BJ (cell line): ENCODE data around the gene CCDC88C. TPM values are rescaled to one million over a fixed set of nuclear protein-coding genes. Genes with fewer than 3 reads are reported as not detected.
"Not testable (repeated sequence)": the region's sequence is repeated elsewhere in the genome, so short reads cannot be mapped to it uniquely, and the experiment has no call there.

Experiments used
- CTCF ChIA-PET: fragments of 350-600 bp; formaldehyde crosslinking; extraction: SDS; loops from one replicate; lab custom pipeline; 2021; ENCODE audit warnings: antibody characterized with exemption, inconsistent platforms; lab: Yijun Ruan, JAX
- POLR2A ChIA-PET: fragments of 300-600 bp; sonication (Branson Sonifier 250); formaldehyde crosslinking; extraction: SDS; loops from one replicate; lab custom pipeline; 2021; ENCODE audit warnings: antibody characterized with exemption; lab: Charles Lee
- DNase-seq: peaks from one replicate; pipeline ENCODE4 v3.0.0-alpha.2; 2011; ENCODE audit warnings: low read depth
- H3K27me3 ChIP-seq: 2 replicates; pipeline ENCODE4 v1.6.0; 2011; ENCODE audit warnings: low read length; ENCODE audit not compliant: control insufficient read depth, insufficient read depth
- H3K36me3 ChIP-seq: 2 replicates; pipeline ENCODE4 v1.5.1; 2011; ENCODE audit warnings: low read length; ENCODE audit not compliant: control insufficient read depth, insufficient read depth
- H3K4me3 ChIP-seq: 2 replicates; pipeline ENCODE4 v1.5.1; 2011; ENCODE audit warnings: low read depth, mild to moderate bottlenecking, control low read depth, low read length
- polyA plus RNA-seq: library from polyadenylated mRNA; depleted of rRNA; stranded (reverse); fragments of >200 nt; gene quantifications from 2 replicates; pipeline ENCODE4 v1.2.3, GENCODE V29; 2011
- TF ChIP-seq, protein P1 (sequence below): IDR thresholded peaks from 2 replicates; pipeline ENCODE4 v1.5.1; 2011; ENCODE audit warnings: low read depth, mild to moderate bottlenecking, control low read depth, inconsistent platforms, low read length, moderate library complexity; ENCODE audit not compliant: insufficient read depth

Gene CCDC88C
- polyA plus RNA-seq, 1 experiment, result not detected

DNA sequence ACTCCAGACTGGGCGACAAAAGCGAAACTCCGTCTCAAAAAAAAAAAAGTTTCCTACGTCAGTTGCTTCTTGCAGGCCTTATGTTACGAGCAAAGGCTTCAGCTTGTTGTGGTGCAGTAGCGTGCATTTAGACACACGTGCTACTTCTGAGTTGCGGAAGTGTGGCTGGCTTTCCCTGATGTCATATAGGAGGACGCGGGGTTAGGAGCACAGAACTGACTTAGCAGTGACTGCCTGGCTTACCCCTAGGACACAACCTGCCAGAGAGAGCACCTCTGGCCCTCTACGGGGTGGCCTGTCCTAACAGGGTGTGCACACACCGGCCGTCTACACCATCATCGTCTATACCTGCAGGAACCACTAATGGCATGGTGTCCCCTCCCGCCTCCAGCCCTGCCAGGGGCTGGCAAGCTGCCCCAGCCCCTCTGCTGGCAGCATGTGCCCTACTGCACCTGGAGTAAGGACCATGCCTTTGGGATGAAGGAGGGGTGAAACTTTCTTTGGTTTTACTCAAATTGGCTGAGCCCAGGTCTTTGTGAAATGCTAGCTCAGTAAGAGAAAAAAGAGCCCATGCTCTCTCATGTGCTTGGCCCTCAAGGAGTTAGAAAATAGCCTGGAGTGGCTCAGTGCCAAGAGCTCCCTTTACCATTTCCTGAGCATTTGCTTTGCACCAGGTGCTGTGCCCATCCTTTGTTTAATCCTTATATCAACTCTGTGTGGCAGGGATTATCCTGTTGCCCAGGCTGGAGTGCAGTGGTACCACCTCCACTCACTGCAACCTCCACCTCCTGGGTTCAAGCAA, 171.4 kb downstream of the CCDC88C start:
- DNase-seq, result no peak
- no peaks in the 10 kb centered on the region for H3K36me3 ChIP-seq
- TF ChIP-seq, protein P1, sequence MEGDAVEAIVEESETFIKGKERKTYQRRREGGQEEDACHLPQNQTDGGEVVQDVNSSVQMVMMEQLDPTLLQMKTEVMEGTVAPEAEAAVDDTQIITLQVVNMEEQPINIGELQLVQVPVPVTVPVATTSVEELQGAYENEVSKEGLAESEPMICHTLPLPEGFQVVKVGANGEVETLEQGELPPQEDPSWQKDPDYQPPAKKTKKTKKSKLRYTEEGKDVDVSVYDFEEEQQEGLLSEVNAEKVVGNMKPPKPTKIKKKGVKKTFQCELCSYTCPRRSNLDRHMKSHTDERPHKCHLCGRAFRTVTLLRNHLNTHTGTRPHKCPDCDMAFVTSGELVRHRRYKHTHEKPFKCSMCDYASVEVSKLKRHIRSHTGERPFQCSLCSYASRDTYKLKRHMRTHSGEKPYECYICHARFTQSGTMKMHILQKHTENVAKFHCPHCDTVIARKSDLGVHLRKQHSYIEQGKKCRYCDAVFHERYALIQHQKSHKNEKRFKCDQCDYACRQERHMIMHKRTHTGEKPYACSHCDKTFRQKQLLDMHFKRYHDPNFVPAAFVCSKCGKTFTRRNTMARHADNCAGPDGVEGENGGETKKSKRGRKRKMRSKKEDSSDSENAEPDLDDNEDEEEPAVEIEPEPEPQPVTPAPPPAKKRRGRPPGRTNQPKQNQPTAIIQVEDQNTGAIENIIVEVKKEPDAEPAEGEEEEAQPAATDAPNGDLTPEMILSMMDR, result no peak
- POLR2A ChIA-PET, result no interaction called here
- no peak overlapping the region for H3K4me3 ChIP-seq
- CTCF ChIA-PET, result interaction anchor here (0.6 kb wide), 1 partner anchor 211 kb away, joined by 3 read pairs; no protein-coding TSS in a partner anchor
- no peaks in the 10 kb centered on the region for H3K27me3 ChIP-seq

DNA sequence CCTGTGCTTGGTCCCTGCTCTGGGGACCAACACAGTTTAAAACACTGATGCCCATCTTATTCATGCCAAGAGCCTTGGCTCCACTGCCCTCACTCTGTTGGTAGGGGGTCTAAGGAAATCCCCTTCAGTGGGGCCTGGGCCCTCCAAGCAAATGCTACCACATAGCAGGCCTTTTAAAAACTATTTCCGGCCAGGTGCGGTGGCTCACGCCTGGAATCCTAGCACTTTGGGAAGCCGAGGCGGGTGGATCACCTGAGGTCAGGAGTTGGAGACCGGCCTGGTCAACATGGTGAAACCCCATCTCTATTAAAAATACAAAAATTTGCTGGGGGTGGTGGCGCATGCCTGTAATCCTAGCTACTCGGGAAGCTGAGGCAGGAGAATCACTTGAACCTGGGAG, 172.0 kb downstream of the CCDC88C start:
- DNase-seq, CTCF ChIA-PET, H3K27me3 ChIP-seq, H3K4me3 ChIP-seq, H3K36me3 ChIP-seq, POLR2A ChIA-PET: not testable (repeated sequence)

DNA sequence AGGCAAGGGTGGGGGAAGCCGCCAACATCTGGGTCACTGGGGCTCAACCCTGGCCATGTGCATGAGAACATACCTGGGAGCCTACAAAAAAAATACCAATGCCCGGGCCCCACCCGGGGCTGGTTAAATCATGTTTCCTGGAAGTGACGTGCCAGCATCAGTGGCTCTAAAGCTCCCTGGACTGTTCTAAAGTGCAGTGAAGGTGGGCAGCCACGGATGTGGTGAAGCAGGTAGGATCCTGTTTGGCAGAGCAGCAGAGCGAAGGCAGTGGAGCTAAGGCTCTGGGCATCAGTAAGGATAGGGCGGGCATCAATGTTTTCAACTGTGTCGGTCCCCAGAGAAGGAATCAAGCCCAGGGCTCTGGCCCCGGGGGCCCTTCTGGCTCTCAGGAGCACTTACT, 172.6 kb downstream of the CCDC88C start:
- CTCF ChIA-PET, result interaction anchor here (0.7 kb wide), 1 partner anchor 72 kb away, joined by 4 read pairs; no protein-coding TSS in a partner anchor
- TF ChIP-seq, protein P1, result no peak
- H3K27me3 ChIP-seq, result no peaks in the 10 kb centered on the region
- POLR2A ChIA-PET, result no interaction called here
- H3K36me3 ChIP-seq, result no peaks in the 10 kb centered on the region
- no peak overlapping the region for H3K4me3 ChIP-seq
- no peak for DNase-seq

DNA sequence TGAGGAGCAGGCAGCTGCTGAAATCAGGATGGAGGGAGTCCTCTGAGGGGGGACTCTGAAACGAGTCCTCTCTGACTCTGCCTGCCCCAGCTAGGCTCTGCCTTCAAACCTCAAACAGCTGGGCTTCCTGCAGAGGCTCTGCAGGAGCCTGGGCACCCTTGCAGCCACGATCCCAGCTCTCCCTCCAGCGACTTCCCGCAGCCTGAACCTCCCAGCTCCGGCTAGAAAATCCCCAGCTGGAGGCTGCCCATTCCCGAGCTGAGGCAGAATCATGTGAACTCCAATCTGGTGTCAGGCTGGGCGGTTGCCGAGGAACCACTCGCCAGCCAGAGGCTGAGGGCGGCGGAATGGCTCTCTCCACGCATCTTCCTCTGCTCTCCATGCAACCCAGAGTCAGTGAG, 173.1 kb downstream of the CCDC88C start, which contains the start of gene GPR68:
TSS of gene GPR68 (minus strand) at position 204 of the 401 bp plus-strand sequence. CDS start 9,654 bp downstream, outside the sequence.
- Histone ChIP-seq H3K36me3 (no peaks in the 10 kb centered on the region), H3K4me3 (no peak within 1 kb of the TSS), H3K27me3 (no peaks in the 10 kb centered on the region)
- TF ChIP-seq, protein P1, result no peak
- ChIA-PET POLR2A (no interaction called here), CTCF (interaction anchor here (0.7 to 0.9 kb wide), 2 partner anchors 71 to 79 kb away, joined by 3 to 4 read pairs; no protein-coding TSS in a partner anchor)
- DNase-seq, result no peak

DNA sequence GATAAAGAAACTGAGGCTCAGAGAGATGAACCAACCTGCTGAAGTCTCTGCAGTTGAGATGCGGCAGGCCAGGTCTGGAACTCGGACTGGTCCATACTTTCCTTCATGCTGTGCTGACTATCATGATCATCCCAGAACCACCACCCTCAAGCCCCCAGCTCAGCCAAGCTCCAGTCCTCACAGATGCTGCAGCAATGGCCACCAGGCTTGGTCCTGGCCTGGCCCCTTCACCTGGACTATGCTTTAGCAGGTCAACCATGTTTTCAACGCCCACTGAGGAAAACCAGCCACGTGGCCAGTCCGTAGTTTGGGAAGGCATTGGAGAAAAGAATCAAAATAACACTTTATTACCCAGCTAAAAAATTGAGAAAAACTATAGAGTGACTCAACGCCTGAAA, 174.5 kb downstream of the CCDC88C start:
- CTCF ChIA-PET, result interaction anchor here (1.0 kb wide), 1 partner anchor 66 kb away, joined by 4 read pairs; no protein-coding TSS in a partner anchor

More for the DNA sequence above, 174.5 kb downstream of the CCDC88C start:
- no peak for DNase-seq
- TF ChIP-seq, protein P1, result no peak
- Histone ChIP-seq H3K27me3 (no peaks in the 10 kb centered on the region), H3K4me3 (no peak overlapping the region), H3K36me3 (no peaks in the 10 kb centered on the region)
- POLR2A ChIA-PET, result interaction anchor here (0.6 kb wide), 1 partner anchor 932 kb away, joined by 3 read pairs; no protein-coding TSS in a partner anchor
